HepG2 (cell line): Measurements from ENCODE around the gene ADAM22. TPM values are rescaled to one million over a fixed set of nuclear protein-coding genes. Genes with fewer than 3 reads are reported as not detected.

Source experiments
- ATAC-seq: fragments of 200-7000 bp; cut with Tn5 transposase; 3 replicates; pipeline ENCODE4 v1.9.1; 2020; ENCODE audit warnings: mild to moderate bottlenecking, moderate library complexity
- BruUV-seq: library from RNA; stranded (reverse); fragments of 400-500 nt; replicated peaks from 2 replicates; lab custom pipeline; 2021; lab: Mats Ljungman, UMichigan
- CTCF ChIA-PET: fragments of 300-600 bp; formaldehyde crosslinking; extraction: SDS; loops from one replicate; lab custom pipeline; 2021; ENCODE audit warnings: low total read pairs, inconsistent platforms, low intra/inter-chr PET ratio; lab: Yijun Ruan, JAX
- POLR2A ChIA-PET: fragments of 350-600 bp; sonication (Branson Sonifier 250); formaldehyde crosslinking; loops from one replicate; lab custom pipeline; 2020; ENCODE audit warnings: antibody characterized with exemption, inconsistent platforms; lab: Yijun Ruan, JAX
- DNase-seq: peaks from one replicate; pipeline ENCODE4 v3.0.0-alpha.2; 2015; ENCODE audit warnings: low spot score
- FAIRE-seq: peaks from 3 replicates; lab custom pipeline; 2011; peaks lifted over from hg19 to GRCh38; lab: Jason Lieb, UNC
- H2AFZ ChIP-seq: one replicate; pipeline ENCODE4 v1.6.1; 2011; ENCODE audit warnings: low read length, inconsistent platforms
- H3K27ac ChIP-seq: fragments of 300-600 bp; 3 replicates; pipeline ENCODE4 v1.8.0; 2011; ENCODE audit warnings: mixed run types, mild to moderate bottlenecking, mixed read lengths, low read length, inconsistent platforms; ENCODE audit not compliant: insufficient read depth; ENCODE audit errors: extremely low read length
- H3K27me3 ChIP-seq, 2 experiments: fragments of 200-600 bp in 1 of 2; 2 replicates in 1 of 2; 3 replicates in 1 of 2; pipeline versions ENCODE4 v1.6.0 to v1.8.0; 2011; ENCODE audit warnings: low read length in 2 of 2, mild to moderate bottlenecking in 2 of 2, moderate library complexity in 2 of 2, inconsistent platforms in 1 of 2; ENCODE audit not compliant: insufficient read depth in 2 of 2, control insufficient read depth in 1 of 2
- H3K36me3 ChIP-seq, 2 experiments: fragments of 200-600 bp in 1 of 2; replicated peaks in 1 of 2; 2 replicates in 1 of 2; 3 replicates in 1 of 2; pipeline versions ENCODE4 v1.5.1 to v1.8.0; 2011; ENCODE audit warnings: low read length in 2 of 2, inconsistent platforms in 1 of 2; ENCODE audit not compliant: insufficient read depth in 2 of 2, control insufficient read depth in 1 of 2
- H3K4me1 ChIP-seq: 2 replicates; pipeline ENCODE4 v1.5.1; 2012; ENCODE audit warnings: low read length, inconsistent platforms; ENCODE audit not compliant: insufficient read depth
- H3K4me2 ChIP-seq: 2 replicates; pipeline ENCODE4 v1.6.0; 2011; ENCODE audit warnings: low read depth, low read length, inconsistent platforms
- H3K4me3 ChIP-seq, 3 experiments: fragments of 200-600 bp in 1 of 3; sonication (generic), shearing (Covaris generic) in 1 of 3; replicated peaks in 1 of 3; 2 replicates each; pipeline ENCODE4 v1.5.1; 2011 to 2016; ENCODE audit warnings: low read length in 3 of 3, inconsistent platforms in 2 of 3, low read depth in 2 of 3, mild to moderate bottlenecking in 2 of 3, control low read depth in 1 of 3, mixed read lengths in 1 of 3; ENCODE audit not compliant: insufficient read depth in 1 of 3
- H3K79me2 ChIP-seq: one replicate; pipeline ENCODE4 v1.6.1; 2011; ENCODE audit warnings: low read length, inconsistent platforms; ENCODE audit not compliant: insufficient read depth
- H3K9ac ChIP-seq: 2 replicates; pipeline ENCODE4 v1.6.0; 2011; ENCODE audit warnings: mild to moderate bottlenecking, low read depth, low read length, inconsistent platforms; ENCODE audit not compliant: insufficient read depth
- H3K9me3 ChIP-seq: 2 replicates; pipeline ENCODE4 v1.5.1; 2012; ENCODE audit warnings: mild to moderate bottlenecking, low read length
- H4K20me1 ChIP-seq: 2 replicates; pipeline ENCODE4 v1.6.0; 2011; ENCODE audit warnings: inconsistent platforms, mild to moderate bottlenecking, low read length, moderate library complexity; ENCODE audit not compliant: insufficient read depth
- CEBPB ChIP-seq: IDR thresholded peaks from 2 replicates; pipeline ENCODE4 v1.6.1; 2011; ENCODE audit warnings: low read depth, low read length, improper control_type of control experiment, borderline replicate concordance
- ERF ChIP-seq: IDR thresholded peaks from 2 replicates; pipeline ENCODE4 v1.6.1; 2018; ENCODE audit warnings: missing biosample characterization, missing genetic modification reagents
- HNF4G ChIP-seq, 2 experiments: sonication (generic) in 1 of 2; formaldehyde crosslinking in 1 of 2; IDR thresholded peaks; 2 replicates each; pipeline versions ENCODE4 v1.4.0 to v1.6.1; 2011 to 2020; ENCODE audit warnings: borderline replicate concordance in 2 of 2, low read depth in 2 of 2, mild to moderate bottlenecking in 2 of 2, low read length in 1 of 2, missing genetic modification reagents in 1 of 2, moderate library complexity in 1 of 2
- HOXD1 ChIP-seq: sonication (generic); formaldehyde crosslinking; IDR thresholded peaks from 2 replicates; pipeline ENCODE4 v1.5.0; 2020; ENCODE audit warnings: missing genetic modification reagents
- ISL2 ChIP-seq: sonication (generic); formaldehyde crosslinking; IDR thresholded peaks from 2 replicates; pipeline ENCODE4 v1.5.0; 2020; ENCODE audit warnings: missing genetic modification reagents
- KDM5A ChIP-seq: fragments of 200-600 bp; sonication (generic); IDR thresholded peaks from 2 replicates; pipeline ENCODE4 v1.7.0; 2018; ENCODE audit warnings: antibody characterized with exemption, mild to moderate bottlenecking, low read length, borderline replicate concordance
- KLF13 ChIP-seq: sonication (generic); formaldehyde crosslinking; IDR thresholded peaks from 2 replicates; pipeline ENCODE4 v1.4.0; 2020; ENCODE audit warnings: mild to moderate bottlenecking, missing genetic modification reagents
- RBM39 ChIP-seq: fragments of 200-400 bp; formaldehyde crosslinking; IDR thresholded peaks from one replicate; pipeline ENCODE4 v1.6.1; 2018; ENCODE audit warnings: antibody characterized with exemption, mild to moderate bottlenecking, low read depth, low read length; ENCODE audit not compliant: poor library complexity, severe bottlenecking
- THAP11 ChIP-seq: IDR thresholded peaks from 2 replicates; pipeline ENCODE4 v1.6.1; 2016; ENCODE audit warnings: missing biosample characterization, missing genetic modification reagents
- ZSCAN21 ChIP-seq: sonication (generic); formaldehyde crosslinking; IDR thresholded peaks from 2 replicates; pipeline ENCODE4 v1.8.0; 2022; ENCODE audit warnings: mild to moderate bottlenecking, missing genetic modification reagents, moderate library complexity, borderline replicate concordance
- WGBS: methylation state at CpG from one replicate; pipeline ENCODE4 v1.1.6; 2017; ENCODE audit warnings: low lambda C conversion rate; 5-methylcytosine and 5-hydroxymethylcytosine counted together
- in situ Hi-C: cut with HindIII; loops from 2 replicates; pipeline ENCODE4 v1.10.0; 2017; ENCODE audit warnings: low pct_unique_long_range_greater_than_20kb; ENCODE audit not compliant: extremely low pct_ligation_motif_present
- intact Hi-C: fragments of 100-400 bp; cut with micrococcal nuclease; formaldehyde crosslinking; loops from one replicate; pipeline ENCODE4 v1.10.0; 2022; ENCODE audit not compliant: unreplicated experiment
- polyA plus RNA-seq, 8 experiments: library from polyadenylated mRNA; depleted of rRNA in 3 of 8; stranded (reverse) in 7 of 8; unstranded in 1 of 8; fragments of >200 nt; fragmentation: Illumina TruSeq in 4 of 8; extraction: Trizol in 4 of 8; gene quantifications; 2 replicates each; pipeline versions ENCODE4 v1.2.1 to v1.2.3, GENCODE V29; 2011 to 2016; ENCODE audit warnings: low read depth in 4 of 8, missing spikeins in 1 of 8, mixed read lengths in 1 of 8; ENCODE audit not compliant: insufficient read depth in 1 of 8
- total RNA-seq, 5 experiments: library from RNA; depleted of rRNA; stranded (reverse); fragments of >200 nt; fragmentation: Illumina TruSeq; extraction: Trizol; gene quantifications; 2 replicates each; pipeline ENCODE4 v1.2.3, GENCODE V29; 2016; ENCODE audit warnings: low read depth in 1 of 5
- TF ChIP-seq, protein P1 (sequence below): sonication (generic); formaldehyde crosslinking; IDR thresholded peaks from 2 replicates; pipeline ENCODE4 v1.5.0; 2020; ENCODE audit warnings: missing genetic modification reagents
- TF ChIP-seq, protein P2 (sequence below): IDR thresholded peaks from 2 replicates; pipeline ENCODE4 v1.6.1; 2016
- TF ChIP-seq, protein P3 (sequence below): sonication (generic); formaldehyde crosslinking; IDR thresholded peaks from 2 replicates; pipeline ENCODE4 v1.4.0; 2020; ENCODE audit warnings: missing genetic modification reagents

Gene ADAM22
- total and polyA plus RNA-seq, 2 of the 13 experiments (the other 11 are each of a cell fraction or from before 2014, with no cell fraction given) = 1.9 to 6.7 TPM

DNA sequence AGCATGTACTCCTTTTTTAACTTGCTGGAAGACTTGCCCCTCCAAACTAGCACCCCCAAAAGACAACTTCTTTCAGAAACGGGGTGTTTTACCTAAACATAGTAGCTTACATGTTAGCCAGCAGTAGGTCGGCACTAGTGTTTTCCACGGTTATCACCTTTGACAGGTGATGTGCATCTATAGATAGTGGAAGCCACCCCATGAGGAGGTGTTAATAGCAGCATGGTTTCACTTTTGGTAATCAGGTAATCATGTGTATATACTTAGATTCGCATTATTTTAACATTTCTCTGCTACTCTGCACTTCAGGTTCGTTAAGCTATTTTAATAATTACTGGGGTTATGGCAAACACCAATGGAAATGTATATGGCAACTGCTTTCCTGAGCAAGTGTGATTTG is 268.2 kb downstream of the ADAM22 start:
- Histone ChIP-seq H3K27ac (no peak overlapping the region), H3K4me1 (no peaks in the 10 kb centered on the region), H3K4me3 (no peak overlapping the region), H2AFZ (no peak overlapping the region), H4K20me1 (no peaks in the 10 kb centered on the region), H3K4me2 (no peak overlapping the region), H3K9ac (no peak overlapping the region), H3K36me3 (no peaks in the 10 kb centered on the region), H3K27me3 (peaks cover 0 to 2% of the 10 kb centered on the region in 2 experiments; a peak in 1 of 5 replicates), H3K79me2 (no peaks in the 10 kb centered on the region), H3K9me3 (no peaks in the 10 kb centered on the region)
- intact Hi-C loops (no loop called here), in situ Hi-C loops (no loop called here)
- DNase-seq (no peak), ATAC-seq (no peak), FAIRE-seq (no peak)
- TF ChIP-seq, protein P1, sequence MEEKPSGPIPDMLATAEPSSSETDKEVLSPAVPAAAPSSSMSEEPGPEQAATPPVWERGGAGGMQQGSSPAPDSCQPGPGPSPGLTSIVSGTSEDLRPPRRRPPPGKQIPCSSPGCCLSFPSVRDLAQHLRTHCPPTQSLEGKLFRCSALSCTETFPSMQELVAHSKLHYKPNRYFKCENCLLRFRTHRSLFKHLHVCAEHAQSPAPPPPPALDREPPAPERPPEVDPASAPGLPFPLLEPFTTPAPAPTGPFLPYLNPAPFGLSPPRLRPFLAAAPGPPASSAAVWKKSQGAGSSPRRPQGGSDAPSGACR (CRISPR knock-in tag) = no peak
- TF ChIP-seq ISL2 (no peak), THAP11 (CRISPR knock-in tag) (no peak), KDM5A (no peak)
- ChIA-PET POLR2A (no interaction called here), CTCF (no interaction called here)
- no TSS peak for BruUV-seq
- 25% methylated on average over 5 of the region's 5 CpGs for WGBS

DNA sequence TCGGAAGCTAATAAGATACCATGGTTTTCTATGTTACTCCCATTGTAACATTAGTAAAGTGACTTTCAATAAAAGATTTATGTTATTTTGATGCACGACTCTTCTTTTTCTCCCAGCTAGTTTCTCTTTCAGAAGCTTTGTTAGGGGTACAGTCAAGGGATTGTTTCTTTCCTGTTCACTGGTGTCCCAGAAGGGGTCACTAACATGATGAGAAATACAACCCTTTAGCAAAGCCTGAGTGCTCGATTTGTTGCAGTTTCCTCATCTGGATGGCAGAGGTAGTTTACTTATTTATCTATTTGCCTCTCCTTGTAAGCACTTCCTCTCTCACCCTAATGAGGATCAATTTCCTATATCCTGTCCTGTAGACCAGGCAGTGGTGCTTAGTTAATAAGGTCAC is 268.7 kb downstream of the ADAM22 start:
- ChIA-PET POLR2A (no interaction called here), CTCF (no interaction called here)
- ATAC-seq = no peak
- WGBS = 8% methylated on average over 3 of the region's 3 CpGs
- no peak for DNase-seq
- no peak overlapping the region for H2AFZ ChIP-seq
- no peaks in the 10 kb centered on the region for H3K4me1 ChIP-seq
- H3K79me2 ChIP-seq = no peaks in the 10 kb centered on the region
- H3K27me3 ChIP-seq = peaks cover 0 to 2% of the 10 kb centered on the region in 2 experiments; a peak in 1 of 5 replicates
- no peak overlapping the region for H3K4me2 ChIP-seq
- no peak overlapping the region for H3K9ac ChIP-seq
- H3K4me3 ChIP-seq = no peak overlapping the region
- no peaks in the 10 kb centered on the region for H4K20me1 ChIP-seq
- FAIRE-seq = no peak
- no TSS peak for BruUV-seq
- intact Hi-C loops (no loop called here), in situ Hi-C loops (no loop called here)
- H3K27ac ChIP-seq = no peak overlapping the region
- H3K36me3 ChIP-seq = no peaks in the 10 kb centered on the region
- H3K9me3 ChIP-seq = no peaks in the 10 kb centered on the region
- TF ChIP-seq KLF13 (CRISPR knock-in tag) (no peak), HNF4G (IDR thresholded peaks at IDR 0.05; ENCODE audit: borderline replicate concordance, low read depth, low read length) (no peak), HNF4G (CRISPR knock-in tag; IDR thresholded peaks at IDR 0.05; ENCODE audit: borderline replicate concordance, low read depth) (no peak), RBM39 (no peak), ZSCAN21 (CRISPR knock-in tag) (no peak), CEBPB (no peak), HOXD1 (CRISPR knock-in tag) (no peak), ERF (no peak)
- TF ChIP-seq, protein P2, sequence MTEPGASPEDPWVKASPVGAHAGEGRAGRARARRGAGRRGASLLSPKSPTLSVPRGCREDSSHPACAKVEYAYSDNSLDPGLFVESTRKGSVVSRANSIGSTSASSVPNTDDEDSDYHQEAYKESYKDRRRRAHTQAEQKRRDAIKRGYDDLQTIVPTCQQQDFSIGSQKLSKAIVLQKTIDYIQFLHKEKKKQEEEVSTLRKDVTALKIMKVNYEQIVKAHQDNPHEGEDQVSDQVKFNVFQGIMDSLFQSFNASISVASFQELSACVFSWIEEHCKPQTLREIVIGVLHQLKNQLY (CRISPR knock-in tag) = no peak
- TF ChIP-seq, protein P3, sequence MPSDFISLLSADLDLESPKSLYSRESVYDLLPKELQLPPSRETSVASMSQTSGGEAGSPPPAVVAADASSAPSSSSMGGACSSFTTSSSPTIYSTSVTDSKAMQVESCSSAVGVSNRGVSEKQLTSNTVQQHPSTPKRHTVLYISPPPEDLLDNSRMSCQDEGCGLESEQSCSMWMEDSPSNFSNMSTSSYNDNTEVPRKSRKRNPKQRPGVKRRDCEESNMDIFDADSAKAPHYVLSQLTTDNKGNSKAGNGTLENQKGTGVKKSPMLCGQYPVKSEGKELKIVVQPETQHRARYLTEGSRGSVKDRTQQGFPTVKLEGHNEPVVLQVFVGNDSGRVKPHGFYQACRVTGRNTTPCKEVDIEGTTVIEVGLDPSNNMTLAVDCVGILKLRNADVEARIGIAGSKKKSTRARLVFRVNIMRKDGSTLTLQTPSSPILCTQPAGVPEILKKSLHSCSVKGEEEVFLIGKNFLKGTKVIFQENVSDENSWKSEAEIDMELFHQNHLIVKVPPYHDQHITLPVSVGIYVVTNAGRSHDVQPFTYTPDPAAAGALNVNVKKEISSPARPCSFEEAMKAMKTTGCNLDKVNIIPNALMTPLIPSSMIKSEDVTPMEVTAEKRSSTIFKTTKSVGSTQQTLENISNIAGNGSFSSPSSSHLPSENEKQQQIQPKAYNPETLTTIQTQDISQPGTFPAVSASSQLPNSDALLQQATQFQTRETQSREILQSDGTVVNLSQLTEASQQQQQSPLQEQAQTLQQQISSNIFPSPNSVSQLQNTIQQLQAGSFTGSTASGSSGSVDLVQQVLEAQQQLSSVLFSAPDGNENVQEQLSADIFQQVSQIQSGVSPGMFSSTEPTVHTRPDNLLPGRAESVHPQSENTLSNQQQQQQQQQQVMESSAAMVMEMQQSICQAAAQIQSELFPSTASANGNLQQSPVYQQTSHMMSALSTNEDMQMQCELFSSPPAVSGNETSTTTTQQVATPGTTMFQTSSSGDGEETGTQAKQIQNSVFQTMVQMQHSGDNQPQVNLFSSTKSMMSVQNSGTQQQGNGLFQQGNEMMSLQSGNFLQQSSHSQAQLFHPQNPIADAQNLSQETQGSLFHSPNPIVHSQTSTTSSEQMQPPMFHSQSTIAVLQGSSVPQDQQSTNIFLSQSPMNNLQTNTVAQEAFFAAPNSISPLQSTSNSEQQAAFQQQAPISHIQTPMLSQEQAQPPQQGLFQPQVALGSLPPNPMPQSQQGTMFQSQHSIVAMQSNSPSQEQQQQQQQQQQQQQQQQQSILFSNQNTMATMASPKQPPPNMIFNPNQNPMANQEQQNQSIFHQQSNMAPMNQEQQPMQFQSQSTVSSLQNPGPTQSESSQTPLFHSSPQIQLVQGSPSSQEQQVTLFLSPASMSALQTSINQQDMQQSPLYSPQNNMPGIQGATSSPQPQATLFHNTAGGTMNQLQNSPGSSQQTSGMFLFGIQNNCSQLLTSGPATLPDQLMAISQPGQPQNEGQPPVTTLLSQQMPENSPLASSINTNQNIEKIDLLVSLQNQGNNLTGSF (CRISPR knock-in tag) = no peak
